B cell (primary cell): Measurements from ENCODE around the gene PSME3. TPM values are rescaled to one million over a fixed set of nuclear protein-coding genes. Genes with fewer than 3 reads are reported as not detected.

Source experiments
- ATAC-seq: fragments of 200-7000 bp; cut with Tn5 transposase; one replicate; pipeline ENCODE4 v1.10.0; 2021; ENCODE audit warnings: low read depth, mild to moderate bottlenecking, moderate number of reproducible peaks, moderate library complexity
- CTCF ChIA-PET: fragments of 350-600 bp; sonication (Branson Sonifier 250); formaldehyde crosslinking; loops from one replicate; lab custom pipeline; 2021; ENCODE audit warnings: antibody characterized with exemption, inconsistent platforms; lab: Charles Lee
- POLR2A ChIA-PET: fragments of 350-600 bp; sonication (Branson Sonifier 250); formaldehyde crosslinking; loops from one replicate; lab custom pipeline; 2021; ENCODE audit warnings: antibody characterized with exemption; lab: Charles Lee
- DNase-seq: peaks from one replicate; pipeline ENCODE4 v3.0.0; 2013
- H2AFZ ChIP-seq: 2 replicates; pipeline ENCODE4 v1.6.1; 2012; ENCODE audit warnings: mild to moderate bottlenecking, low read depth, low read length; ENCODE audit not compliant: insufficient read depth, poor library complexity, severe bottlenecking
- H3K27ac ChIP-seq, 2 donors: 1 replicate in 1 of 2; 2 replicates in 1 of 2; pipeline ENCODE4 v1.5.1; 2012 to 2013; ENCODE audit warnings: low read length in 2 of 2, mild to moderate bottlenecking in 2 of 2, moderate library complexity in 1 of 2
- H3K27me3 ChIP-seq, 4 experiments: fragments of 200-600 bp in 1 of 4; sonication (generic) in 1 of 4; replicated peaks in 1 of 4; 1 replicate in 2 of 4; 2 replicates in 2 of 4; pipeline versions ENCODE4 v1.6.1 to v1.7.0; 2013 to 2016; ENCODE audit warnings: low read length in 3 of 4, mild to moderate bottlenecking in 2 of 4, mixed read lengths in 1 of 4, moderate library complexity in 1 of 4; ENCODE audit not compliant: insufficient read depth in 4 of 4, control insufficient read depth in 3 of 4; ENCODE audit errors: control extremely low read depth in 1 of 4
- H3K36me3 ChIP-seq, 2 experiments: replicated peaks in 1 of 2; 1 replicate in 1 of 2; 2 replicates in 1 of 2; pipeline versions ENCODE4 v1.6.1 to v1.7.1; 2013; ENCODE audit warnings: low read length in 1 of 2; ENCODE audit not compliant: insufficient read depth in 2 of 2, control insufficient read depth in 1 of 2; ENCODE audit errors: control extremely low read depth in 1 of 2, extremely low read depth in 1 of 2
- H3K4me1 ChIP-seq, 2 donors: fragments of 200-600 bp in 1 of 2; sonication (generic) in 1 of 2; 1 replicate in 1 of 2; 2 replicates in 1 of 2; pipeline versions ENCODE4 v1.5.1 to v1.6.1; 2013 to 2017; ENCODE audit warnings: low read length in 2 of 2; ENCODE audit not compliant: control insufficient read depth in 2 of 2, insufficient read depth in 2 of 2
- H3K4me2 ChIP-seq: replicated peaks from 2 replicates; pipeline ENCODE3; 2012; ENCODE audit warnings: mild to moderate bottlenecking, low read depth, low read length; ENCODE audit not compliant: poor library complexity, severe bottlenecking
- H3K4me3 ChIP-seq, 5 experiments: fragments of 200-600 bp in 1 of 5; sonication (generic) in 1 of 5; 1 replicate in 3 of 5; 2 replicates in 2 of 5; pipeline versions ENCODE4 v1.5.1 to v1.7.0; 2011 to 2016; ENCODE audit warnings: low read length in 4 of 5, mild to moderate bottlenecking in 4 of 5, low read depth in 2 of 5, control low read depth in 1 of 5, moderate library complexity in 1 of 5; ENCODE audit not compliant: insufficient read depth in 1 of 5; ENCODE audit errors: control extremely low read depth in 1 of 5, extremely low read depth in 1 of 5
- H3K79me2 ChIP-seq: fragments of 200-600 bp; sonication (generic); one replicate; pipeline ENCODE4 v1.6.0; 2016; ENCODE audit warnings: low read length; ENCODE audit not compliant: control insufficient read depth, insufficient read depth
- H3K9ac ChIP-seq: fragments of 200-600 bp; sonication (generic); 2 replicates; pipeline ENCODE4 v1.6.1; 2017; ENCODE audit warnings: mild to moderate bottlenecking, low read length, moderate library complexity
- H3K9me3 ChIP-seq, 3 donors: one replicate each; pipeline versions ENCODE4 v1.6.1 to v1.7.1; 2013; ENCODE audit warnings: low read length in 2 of 3; ENCODE audit not compliant: control insufficient read depth in 2 of 3, insufficient read depth in 1 of 3; ENCODE audit errors: control extremely low read depth in 1 of 3
- H4K20me1 ChIP-seq: 2 replicates; pipeline ENCODE4 v1.6.0; 2012; ENCODE audit warnings: mild to moderate bottlenecking, low read length; ENCODE audit not compliant: insufficient read depth, control insufficient read depth, poor library complexity, severe bottlenecking
- H3K27ac Mint-ChIP-seq: one replicate; pipeline ENCODE4 v1.8.0; 2021; ENCODE audit warnings: mixed read lengths
- H3K27me3 Mint-ChIP-seq: one replicate; pipeline ENCODE4 v1.8.0; 2021; ENCODE audit warnings: mixed read lengths
- H3K4me1 Mint-ChIP-seq: one replicate; pipeline ENCODE4 v1.8.0; 2021; ENCODE audit warnings: mixed read lengths
- H3K4me3 Mint-ChIP-seq: one replicate; pipeline ENCODE4 v1.8.0; 2021; ENCODE audit warnings: mixed read lengths
- H3K9me3 Mint-ChIP-seq: one replicate; pipeline ENCODE4 v1.8.0; 2022; ENCODE audit warnings: mixed read lengths; ENCODE audit not compliant: insufficient read depth
- EZH2 ChIP-seq: IDR thresholded peaks from 2 replicates; pipeline ENCODE4 v1.6.1; 2012; ENCODE audit warnings: borderline replicate concordance, low read depth, mild to moderate bottlenecking, moderate library complexity, low read length; ENCODE audit not compliant: insufficient read depth, poor library complexity, severe bottlenecking
- WGBS: methylation state at CpG from one replicate; pipeline ENCODE4 v1.1.5; 2013; ENCODE audit warnings: missing lambda C conversion rate; ENCODE audit not compliant: insufficient coverage; 5-methylcytosine and 5-hydroxymethylcytosine counted together
- intact Hi-C: fragments of 100-400 bp; cut with micrococcal nuclease; formaldehyde crosslinking; loops from one replicate; pipeline ENCODE4 v1.10.0; 2022
- polyA minus RNA-seq: library from RNA; depleted of rRNA, polyadenylated mRNA; stranded (reverse); fragments of >200 nt; gene quantifications from 2 replicates; pipeline ENCODE4 v1.2.3, GENCODE V29; 2012
- polyA plus RNA-seq: library from polyadenylated mRNA; depleted of rRNA; stranded (reverse); fragments of >200 nt; gene quantifications from 2 replicates; pipeline ENCODE4 v1.2.3, GENCODE V29; 2012
- total RNA-seq, 2 donors: library from RNA; stranded (reverse); fragments of 120-200 nt in 1 of 2; gene quantifications; 1 replicate in 1 of 2; 2 replicates in 1 of 2; pipeline versions ENCODE4 v1.2.3 to v1.2.4, GENCODE V29; 2013 to 2022
- TF ChIP-seq, protein P1 (sequence below): fragments of 200-600 bp; IDR thresholded peaks from one replicate; pipeline ENCODE4 v1.8.0; 2022; ENCODE audit warnings: antibody characterized with exemption, mild to moderate bottlenecking

Gene PSME3, protein sequence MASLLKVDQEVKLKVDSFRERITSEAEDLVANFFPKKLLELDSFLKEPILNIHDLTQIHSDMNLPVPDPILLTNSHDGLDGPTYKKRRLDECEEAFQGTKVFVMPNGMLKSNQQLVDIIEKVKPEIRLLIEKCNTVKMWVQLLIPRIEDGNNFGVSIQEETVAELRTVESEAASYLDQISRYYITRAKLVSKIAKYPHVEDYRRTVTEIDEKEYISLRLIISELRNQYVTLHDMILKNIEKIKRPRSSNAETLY
- 70.3 and 76.2 TPM in 2 replicates for total RNA-seq
- 42.1 TPM for total RNA-seq (2013)
- 43.4 and 55.1 TPM in 2 replicates for polyA plus RNA-seq
- polyA minus RNA-seq, result 38.3 and 39.4 TPM in 2 replicates

DNA sequence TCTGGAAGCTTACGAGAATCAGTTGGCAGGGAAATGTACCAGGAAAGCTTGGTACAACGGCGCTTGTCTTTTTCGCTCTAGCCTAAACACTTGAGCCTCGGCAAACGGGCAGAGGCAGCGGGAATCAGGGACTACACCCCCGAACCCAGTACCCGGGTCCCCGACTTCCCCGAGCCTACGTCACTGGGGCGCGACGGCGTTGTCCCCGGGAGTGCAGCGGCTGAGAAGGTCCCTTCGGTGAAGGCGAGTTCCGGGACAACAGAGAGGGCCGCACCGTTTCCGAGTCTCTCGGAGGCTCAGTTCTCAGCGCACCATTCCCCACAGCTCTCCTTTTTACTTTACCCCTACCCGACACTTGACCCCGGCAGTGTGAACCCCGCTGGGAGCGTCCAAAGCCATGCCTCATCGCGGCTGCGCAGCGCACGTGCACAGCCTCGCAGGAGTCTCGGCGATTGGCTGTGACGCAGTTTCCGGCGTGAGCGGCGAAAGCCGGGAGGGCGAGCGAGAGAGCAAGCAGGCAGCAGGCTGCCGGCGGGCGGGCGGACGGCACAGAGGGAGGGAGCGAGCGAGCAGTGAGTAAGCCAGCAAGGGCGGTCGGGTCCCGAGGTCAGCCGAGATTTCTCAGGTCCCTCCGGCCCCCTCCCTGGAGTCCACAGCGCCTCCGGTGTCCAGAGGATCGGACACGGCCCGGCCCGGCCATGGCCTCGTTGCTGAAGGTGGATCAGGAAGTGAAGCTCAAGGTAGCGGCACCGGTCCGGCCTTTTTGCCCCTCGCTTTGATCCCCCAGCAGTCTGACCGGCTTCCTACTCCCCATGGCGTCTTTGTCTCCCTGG lies at the start of gene PSME3:
Gene PSME3 (plus strand): TSS at position 464 of the 833 bp plus-strand sequence. CDS start 235 bp downstream, at position 699.
- Histone ChIP-seq H3K36me3 (peaks cover 9 to 28% of the 10 kb centered on the region in 2 experiments), H3K79me2 (peaks cover 46% of the 10 kb centered on the region), H3K4me1 (peaks cover 12 to 20% of the 10 kb centered on the region in 2 donors), H3K4me2 (peak within 1 kb of the TSS; percentile 91), H3K9me3 (no peaks in the 10 kb centered on the region), H2AFZ (peak within 1 kb of the TSS; percentile 98), H4K20me1 (no peaks in the 10 kb centered on the region), H3K4me3 (peak within 1 kb of the TSS; percentile 88 to 99 (median 92)), H3K27ac (peak within 1 kb of the TSS; percentile 84 to 94), H3K27me3 (no peaks in the 10 kb centered on the region), H3K9ac (peak within 1 kb of the TSS; percentile 93)
- no peaks in the 10 kb centered on the region for H3K9me3 Mint-ChIP-seq
- ATAC-seq, result peak; percentile 93
- TF ChIP-seq EZH2, result no peak
- TF ChIP-seq, protein P1, sequence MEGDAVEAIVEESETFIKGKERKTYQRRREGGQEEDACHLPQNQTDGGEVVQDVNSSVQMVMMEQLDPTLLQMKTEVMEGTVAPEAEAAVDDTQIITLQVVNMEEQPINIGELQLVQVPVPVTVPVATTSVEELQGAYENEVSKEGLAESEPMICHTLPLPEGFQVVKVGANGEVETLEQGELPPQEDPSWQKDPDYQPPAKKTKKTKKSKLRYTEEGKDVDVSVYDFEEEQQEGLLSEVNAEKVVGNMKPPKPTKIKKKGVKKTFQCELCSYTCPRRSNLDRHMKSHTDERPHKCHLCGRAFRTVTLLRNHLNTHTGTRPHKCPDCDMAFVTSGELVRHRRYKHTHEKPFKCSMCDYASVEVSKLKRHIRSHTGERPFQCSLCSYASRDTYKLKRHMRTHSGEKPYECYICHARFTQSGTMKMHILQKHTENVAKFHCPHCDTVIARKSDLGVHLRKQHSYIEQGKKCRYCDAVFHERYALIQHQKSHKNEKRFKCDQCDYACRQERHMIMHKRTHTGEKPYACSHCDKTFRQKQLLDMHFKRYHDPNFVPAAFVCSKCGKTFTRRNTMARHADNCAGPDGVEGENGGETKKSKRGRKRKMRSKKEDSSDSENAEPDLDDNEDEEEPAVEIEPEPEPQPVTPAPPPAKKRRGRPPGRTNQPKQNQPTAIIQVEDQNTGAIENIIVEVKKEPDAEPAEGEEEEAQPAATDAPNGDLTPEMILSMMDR, result no peak
- peak within 1 kb of the TSS; percentile 98 for H3K27ac Mint-ChIP-seq
- POLR2A ChIA-PET, result interaction anchor here (0.5 to 1.8 kb wide), 7 partner anchors 9 to 566 kb away, joined by 3 to 16 read pairs (median 3); partner anchors contain the start of genes BECN1, PSMC3IP and RPL27
- CTCF ChIA-PET, result interaction anchor here (0.9 to 2.4 kb wide), 7 partner anchors 9 to 254 kb away, joined by 3 to 28 read pairs (median 6); partner anchors contain the start of genes AOC2, BECN1 and RPL27
- intact Hi-C loops, result loop anchor here (1.0 kb wide), 3 partner anchors 9 to 165 kb away; partner anchors contain the start of genes BECN1, PTGES3L, RPL27 and RUNDC1
- no peaks in the 10 kb centered on the region for H3K27me3 Mint-ChIP-seq
- peak; percentile 95 for DNase-seq
- peaks cover 24% of the 10 kb centered on the region for H3K4me1 Mint-ChIP-seq
- WGBS, result under 1% methylated on average over 71 of the region's 71 CpGs
- H3K4me3 Mint-ChIP-seq, result peak within 1 kb of the TSS; percentile 98
